Measurements from ENCODE around the gene TTPAL.
"Not testable (repeated sequence)": the region's sequence is repeated elsewhere in the genome, so short reads cannot be mapped to it uniquely, and the experiment has no call there.

- not testable (repeated sequence) for TF ChIP-seq KLF9 (tag by site-specific recombination; IDR thresholded peaks at IDR 0.05; ENCODE audit: low read depth); TCF7L2 (IDR thresholded peaks at IDR 0.05; ENCODE audit: borderline replicate concordance, low read depth, low read length); ZNF184 (tag by site-specific recombination; IDR thresholded peaks at IDR 0.05); ZNF704 (tag by site-specific recombination; IDR thresholded peaks at IDR 0.05); ZNF140 (tag by site-specific recombination; IDR thresholded peaks at IDR 0.05); ZNF24 (tag by site-specific recombination; IDR thresholded peaks at IDR 0.05); ZNF629 (tag by site-specific recombination; IDR thresholded peaks at IDR 0.05); ZNF510 (tag by site-specific recombination; IDR thresholded peaks at IDR 0.05; ENCODE audit: insufficient replicate concordance); ZFP3 (tag by site-specific recombination; IDR thresholded peaks at IDR 0.05; ENCODE audit: low read depth)
- TF ChIP-seq, protein P1, sequence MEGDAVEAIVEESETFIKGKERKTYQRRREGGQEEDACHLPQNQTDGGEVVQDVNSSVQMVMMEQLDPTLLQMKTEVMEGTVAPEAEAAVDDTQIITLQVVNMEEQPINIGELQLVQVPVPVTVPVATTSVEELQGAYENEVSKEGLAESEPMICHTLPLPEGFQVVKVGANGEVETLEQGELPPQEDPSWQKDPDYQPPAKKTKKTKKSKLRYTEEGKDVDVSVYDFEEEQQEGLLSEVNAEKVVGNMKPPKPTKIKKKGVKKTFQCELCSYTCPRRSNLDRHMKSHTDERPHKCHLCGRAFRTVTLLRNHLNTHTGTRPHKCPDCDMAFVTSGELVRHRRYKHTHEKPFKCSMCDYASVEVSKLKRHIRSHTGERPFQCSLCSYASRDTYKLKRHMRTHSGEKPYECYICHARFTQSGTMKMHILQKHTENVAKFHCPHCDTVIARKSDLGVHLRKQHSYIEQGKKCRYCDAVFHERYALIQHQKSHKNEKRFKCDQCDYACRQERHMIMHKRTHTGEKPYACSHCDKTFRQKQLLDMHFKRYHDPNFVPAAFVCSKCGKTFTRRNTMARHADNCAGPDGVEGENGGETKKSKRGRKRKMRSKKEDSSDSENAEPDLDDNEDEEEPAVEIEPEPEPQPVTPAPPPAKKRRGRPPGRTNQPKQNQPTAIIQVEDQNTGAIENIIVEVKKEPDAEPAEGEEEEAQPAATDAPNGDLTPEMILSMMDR (tag by site-specific recombination; IDR thresholded peaks at IDR 0.05): not testable (repeated sequence)
Observed at GRCh38 chr20:44472283-44472682, 3.4 kb upstream of the TTPAL start.
